Midbrain (tissue), 1 donor: ENCODE results near the gene PLIN5.

ENCODE experiments used
- DNase-seq: peaks from one replicate; lab custom pipeline; 2025; lab: John Stamatoyannopoulos, UW

PLIN5 gene

DNA sequence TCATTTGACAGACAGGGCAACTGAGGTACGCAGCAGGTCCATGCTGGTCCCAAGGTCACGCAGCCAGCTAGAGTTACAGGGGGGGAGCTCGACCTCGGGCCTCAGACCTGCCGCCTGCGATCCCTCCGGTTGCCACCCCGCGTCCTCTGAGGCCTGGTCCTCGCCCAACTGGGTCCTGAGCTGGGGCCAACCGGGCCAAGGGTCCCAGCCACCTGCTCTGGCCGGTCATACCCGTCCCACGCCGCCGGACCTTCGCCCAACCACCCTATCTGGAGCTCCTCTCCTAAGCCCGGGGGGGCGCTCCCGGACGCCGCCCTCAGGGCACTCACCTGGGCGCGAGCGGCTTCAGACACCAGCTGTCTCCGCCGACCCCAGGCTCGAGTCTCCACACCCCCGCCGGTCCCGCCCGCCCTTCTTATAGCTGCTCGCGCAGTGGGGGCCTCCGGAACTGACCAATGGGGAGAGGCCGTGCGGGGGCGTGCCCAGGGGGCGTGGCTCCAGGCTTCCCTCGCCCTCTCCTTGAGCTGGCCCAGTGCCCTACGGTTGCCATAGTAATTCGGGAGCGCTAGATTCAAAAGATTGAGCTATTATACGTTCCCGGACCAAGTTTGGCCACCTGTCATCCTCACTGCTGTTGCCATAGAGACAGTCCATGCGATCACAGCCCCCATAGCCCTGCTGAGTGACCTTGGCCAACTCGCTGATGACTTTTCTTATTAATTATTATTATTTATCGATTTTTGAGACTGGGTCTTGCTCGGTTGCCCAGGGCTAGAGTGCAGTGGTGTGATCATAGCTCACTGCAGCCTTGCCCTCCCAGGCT is at the start of gene PLIN5:
Gene PLIN5 (minus strand): TSS at position 389 of the 823 bp plus-strand sequence. CDS start 1,150 bp downstream, outside the sequence.
- DNase-seq = peak; percentile 65

DNA sequence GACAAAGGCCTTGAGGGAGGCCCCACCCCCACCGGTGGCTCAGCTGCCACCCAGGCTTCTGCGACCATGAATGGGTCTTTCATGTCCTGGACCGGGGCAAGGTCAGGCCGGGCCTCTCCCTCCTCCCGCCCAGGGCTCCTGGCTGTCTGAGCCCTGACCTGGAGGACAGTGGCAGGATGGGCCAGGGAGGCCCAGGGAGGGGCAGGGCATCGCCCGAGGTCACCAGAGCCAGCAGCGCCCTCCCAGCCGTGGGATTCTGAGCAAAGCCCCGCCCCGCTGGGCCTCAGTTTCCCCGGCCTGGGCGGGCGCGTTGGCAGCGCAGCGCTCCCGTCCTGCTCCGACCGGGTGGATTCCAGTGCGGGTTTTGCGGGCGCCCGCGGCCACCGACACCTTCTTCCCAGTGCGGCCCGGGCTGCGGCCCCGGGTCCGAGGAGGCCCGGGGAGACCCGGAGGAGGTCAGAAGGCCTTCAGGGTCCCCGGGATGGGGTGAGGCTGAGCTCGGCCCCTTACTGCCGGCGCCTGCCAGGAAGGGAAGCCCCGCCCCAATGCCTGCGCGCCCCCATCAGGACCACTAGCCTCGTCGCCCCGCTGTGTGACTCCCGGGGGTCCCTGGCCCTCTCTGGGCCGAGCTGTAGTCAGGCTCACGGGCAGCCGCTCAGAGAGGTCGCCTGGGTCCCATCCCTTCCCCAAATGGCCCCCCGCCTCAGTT is 49.1 kb upstream of the PLIN5 start:
- DNase-seq = no peak

DNA sequence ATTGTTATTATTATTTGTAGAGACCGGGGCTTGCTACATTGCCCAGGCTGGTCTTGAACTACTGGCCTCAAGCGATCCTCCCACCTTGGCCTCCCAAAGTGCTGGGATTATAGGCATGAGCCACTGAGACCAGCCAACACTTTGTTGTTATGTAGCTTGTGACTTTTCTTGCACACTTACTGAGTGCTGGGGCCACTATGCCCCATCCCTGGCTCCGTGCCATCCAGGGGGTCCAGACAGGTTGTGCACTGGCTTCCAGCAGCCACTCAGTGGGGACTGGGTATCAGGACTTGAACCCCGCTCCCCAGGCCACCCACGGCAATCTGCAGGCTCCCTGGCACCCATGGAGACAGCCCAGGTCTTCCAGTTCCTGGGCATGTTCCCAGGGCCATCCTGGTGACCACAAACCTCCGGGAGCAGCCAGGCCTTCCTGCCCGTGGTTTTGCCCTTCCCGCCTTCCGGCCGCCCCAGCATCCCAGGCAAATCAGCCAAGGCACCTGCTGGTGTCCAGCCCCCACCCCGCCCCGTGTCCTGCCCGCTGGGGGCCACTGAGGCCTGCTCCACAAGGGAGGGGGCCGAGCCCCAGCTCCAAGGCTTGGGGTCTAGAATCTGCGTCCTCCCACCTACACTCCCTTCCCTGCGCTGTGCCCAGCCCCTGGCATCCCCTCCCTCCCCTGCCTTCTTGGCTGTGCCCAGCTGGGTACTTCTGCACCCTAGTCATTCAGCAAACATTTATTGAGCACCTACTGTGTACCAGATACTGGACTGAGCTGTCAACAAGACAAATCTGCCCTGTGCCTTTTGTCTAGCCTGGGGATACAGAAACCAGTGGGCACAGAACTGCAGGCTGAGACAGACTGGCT is 48.2 kb upstream of the PLIN5 start:
- DNase-seq = no peak

GRCh38 chr19:4581666-4582553 is 46.9 kb upstream of the PLIN5 start:
- peak; percentile 5 for DNase-seq

DNA sequence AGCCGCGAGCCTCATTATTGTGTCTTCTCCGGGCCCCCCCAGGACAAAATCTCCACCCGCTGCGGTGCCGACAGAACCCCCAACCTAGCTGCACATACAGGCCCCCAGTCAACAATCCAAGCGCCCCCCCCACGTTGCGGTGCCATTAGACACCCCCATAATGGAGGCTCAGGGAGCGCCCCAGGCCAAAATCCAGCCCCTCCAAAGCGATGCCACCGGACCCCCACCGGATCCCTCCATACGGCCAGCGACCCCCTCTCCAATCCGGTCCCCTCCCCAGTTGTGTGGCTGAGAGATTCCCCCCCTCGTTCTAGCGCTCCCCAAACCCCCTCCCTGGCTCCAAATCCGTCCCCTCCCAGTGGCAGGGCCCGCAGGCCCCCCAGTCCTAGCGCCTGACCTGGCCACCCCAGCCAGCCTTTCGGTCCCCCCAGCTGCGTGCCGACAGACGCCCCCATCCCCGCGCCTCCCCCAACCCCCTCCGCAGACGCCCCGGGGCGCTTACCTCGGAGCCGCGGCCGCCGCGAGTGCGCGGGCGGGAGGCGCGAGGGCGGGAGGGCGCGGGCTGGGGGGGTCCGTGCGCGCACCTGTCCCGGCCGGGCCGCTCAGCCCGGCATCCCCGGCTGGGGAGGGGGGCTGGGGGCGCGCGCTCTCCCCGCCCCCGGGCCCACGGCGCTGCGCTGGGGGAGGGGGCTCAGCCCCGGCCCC is 46.1 kb upstream of the PLIN5 start:
- no peak for DNase-seq

DNA sequence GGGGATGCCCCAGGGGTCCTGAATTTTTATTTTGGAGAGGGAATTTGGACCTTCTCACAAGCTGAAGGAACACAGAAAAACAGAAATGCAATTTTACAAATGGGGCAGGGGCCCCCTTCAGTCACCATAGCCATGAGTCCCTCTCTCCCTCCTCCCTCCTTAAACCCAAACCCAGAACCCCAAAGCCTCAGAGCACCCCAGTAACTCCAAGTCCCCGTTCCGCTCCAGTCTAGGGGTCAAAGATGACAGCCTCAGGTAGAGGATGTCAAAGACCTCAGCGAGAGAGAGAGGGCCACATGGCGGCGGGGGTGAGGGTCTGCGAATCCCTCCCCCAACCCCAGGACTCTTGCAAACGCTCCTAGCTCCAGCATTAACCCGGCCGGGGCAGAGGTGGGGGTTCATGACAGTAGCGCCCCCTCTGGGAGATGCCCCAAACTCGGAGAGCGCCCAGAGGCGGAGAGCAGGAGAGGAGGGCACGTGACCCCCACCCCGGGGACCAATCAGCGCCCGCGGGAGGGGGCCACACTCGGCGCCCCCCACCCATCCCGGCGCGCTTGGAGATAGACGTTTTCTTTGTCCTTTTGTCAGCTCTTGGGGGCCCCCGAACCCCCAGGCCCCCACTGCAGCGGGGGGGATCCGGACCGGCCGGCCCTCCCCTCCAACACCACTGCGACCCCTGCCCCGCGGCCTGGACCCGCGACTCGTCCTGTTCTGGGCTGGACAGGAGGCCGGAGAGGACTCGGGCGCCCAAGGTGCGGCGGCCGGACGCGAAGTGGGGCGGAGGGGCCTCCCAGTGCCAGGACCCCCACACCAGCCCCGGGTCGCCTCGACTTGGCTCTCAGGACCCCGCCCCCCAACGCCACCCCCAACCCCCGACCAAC is 45.2 kb upstream of the PLIN5 start:
- no peak for DNase-seq

DNA sequence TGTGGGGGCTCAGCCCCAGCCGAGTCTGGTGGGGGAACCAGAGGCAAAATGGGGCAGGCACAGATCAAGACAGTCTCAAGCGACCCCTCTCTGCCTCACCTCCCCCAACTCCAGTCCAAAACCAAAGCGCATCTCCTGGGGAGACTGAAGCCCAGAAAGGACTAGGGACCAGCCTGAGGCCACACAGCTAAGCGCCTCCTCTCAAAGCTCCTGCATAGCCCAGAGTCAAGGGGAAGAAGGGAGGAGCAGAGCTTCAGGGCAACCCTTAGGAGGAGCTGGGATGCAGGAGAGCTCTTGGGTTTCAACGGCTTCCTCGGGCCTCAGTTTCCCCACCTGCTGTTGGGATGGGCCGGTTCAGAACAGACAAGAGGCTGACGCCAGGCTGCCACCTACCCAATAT is 44.4 kb upstream of the PLIN5 start:
- DNase-seq = no peak

- DNase-seq = no peak
These were observed 43.7 kb upstream of the PLIN5 start for GRCh38 chr19:4578552-4579248.

DNA sequence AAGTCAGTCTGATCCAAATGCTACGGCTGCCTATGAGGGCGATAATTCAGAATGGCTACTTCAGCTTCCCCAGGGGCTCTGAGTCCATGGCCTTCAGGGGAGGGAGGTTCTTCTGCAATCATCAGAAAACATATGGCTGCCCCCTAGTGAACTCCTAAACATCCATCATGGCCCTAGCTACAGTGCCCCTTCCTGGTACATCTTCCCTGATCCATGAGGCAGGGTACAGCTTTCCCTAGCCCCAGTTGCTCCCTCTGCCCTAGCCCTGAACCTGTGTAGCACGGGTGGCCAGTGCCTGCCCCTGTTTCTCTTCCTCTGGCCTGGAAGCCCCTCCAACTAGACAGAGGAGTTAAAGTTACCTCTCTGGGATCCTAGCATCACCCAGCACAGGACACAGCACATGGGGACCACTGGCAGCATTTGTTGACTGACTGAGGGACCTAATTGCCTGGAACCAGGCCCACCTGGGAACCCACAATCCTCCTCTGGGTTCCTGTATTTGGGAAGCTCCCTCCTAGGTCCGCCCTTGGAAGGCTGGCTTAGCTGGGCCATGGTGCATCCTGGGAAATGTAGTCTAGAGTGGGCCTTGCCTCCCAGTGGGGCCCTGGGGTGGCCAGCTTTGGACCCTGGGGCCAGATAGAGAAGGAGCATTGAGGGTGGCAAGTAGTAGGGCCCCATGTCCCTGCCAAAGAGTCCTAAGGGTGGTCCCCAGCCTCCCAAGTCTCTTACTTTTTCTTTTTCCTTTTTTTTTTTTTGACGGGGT is 42.2 kb upstream of the PLIN5 start:
- no peak for DNase-seq

DNA sequence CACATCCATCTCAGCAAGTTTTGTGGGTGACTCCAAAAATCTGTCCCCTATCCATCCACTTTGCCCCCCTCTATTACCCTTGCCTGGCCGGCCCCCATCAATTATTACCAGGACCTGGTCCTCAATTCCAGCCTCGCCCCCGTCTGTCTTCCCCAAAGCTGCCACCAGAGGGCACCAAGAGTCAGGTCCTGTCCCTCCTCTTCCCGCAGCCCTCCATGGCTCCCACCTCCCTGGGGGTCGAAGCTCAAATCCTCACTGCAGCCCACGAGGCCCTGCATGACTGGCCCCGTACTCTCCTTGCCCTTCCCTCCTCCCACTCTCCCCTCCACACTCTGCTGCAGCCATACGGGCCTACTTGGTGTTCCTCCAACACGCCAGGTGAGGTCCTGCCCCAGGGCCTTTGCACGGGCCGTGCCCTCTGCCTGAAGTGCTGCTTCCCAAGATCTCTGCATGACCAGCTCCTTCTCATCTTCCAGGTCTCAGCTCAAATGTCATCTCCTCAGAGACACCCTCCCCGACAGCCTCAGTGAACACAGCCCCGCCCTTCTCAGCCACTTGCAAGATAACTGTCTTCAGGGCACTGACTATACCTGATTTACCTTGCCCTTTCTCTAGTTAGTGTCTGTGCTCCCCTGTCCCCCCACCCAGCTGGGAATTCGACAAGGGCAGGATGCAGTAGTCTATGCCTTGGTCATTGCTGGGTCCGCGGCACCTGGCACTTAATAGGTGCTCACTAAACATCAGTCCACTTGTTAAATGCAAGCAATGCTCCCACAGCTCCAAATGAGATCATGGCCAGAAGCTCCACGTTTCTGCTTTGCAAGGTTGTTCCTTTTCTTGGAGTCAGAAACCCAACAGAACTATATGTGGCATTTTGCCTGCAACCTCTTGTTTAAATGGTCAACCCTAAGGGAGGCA is 41.3 kb upstream of the PLIN5 start:
- DNase-seq = peak; percentile 15

- no peak for DNase-seq
These were observed 40.4 kb upstream of the PLIN5 start for GRCh38 chr19:4575267-4576015.

DNA sequence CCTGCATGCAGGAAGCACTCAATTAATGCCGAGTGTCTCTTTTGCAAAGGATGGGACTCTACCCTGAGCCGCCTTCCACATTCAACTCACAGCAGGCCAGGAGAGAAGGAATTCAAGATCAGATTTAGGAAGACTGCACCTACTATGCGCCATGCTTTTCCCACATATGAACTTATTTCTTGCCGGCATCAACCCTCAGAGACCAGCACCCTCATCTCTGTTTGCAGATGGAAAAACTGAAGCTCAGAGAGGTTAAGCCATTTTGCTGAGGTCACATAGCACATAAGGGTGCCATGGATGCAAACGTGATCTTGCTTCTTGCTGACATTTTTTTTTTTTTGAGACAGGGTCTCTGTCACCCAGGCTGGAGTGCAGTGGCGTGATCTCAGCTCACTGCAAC is 38.7 kb upstream of the PLIN5 start:
- no peak for DNase-seq

DNA sequence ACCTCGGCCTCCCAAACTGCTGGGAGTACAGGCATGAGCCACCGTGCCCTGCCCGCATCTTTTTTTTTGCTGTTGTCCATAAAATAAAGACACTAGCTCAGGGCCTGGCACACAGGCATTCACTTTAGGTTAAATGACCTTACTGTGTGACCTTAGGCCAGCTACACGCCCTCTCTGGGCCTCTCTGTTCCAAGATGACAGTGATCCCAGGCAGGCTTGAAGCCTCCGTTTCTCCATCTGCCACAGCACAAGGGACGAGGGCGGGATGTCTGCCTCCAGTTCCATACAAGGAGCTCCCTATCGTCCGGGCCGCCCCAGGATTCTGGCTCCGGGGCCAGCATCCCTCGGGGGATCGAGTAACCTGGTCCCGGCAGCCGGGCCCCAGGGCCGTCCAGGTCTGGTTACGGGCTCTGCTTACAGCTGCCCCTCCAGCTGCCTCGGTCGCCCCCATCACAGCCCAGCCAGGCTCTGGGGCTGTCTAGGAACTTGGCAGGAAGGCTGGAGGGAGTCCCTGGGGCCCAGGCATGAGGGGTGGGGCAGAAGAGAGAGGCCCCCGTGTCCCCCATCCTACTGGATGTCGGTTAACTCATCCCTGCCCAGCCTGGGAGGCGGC is 36.4 kb upstream of the PLIN5 start:
- DNase-seq = no peak

DNA sequence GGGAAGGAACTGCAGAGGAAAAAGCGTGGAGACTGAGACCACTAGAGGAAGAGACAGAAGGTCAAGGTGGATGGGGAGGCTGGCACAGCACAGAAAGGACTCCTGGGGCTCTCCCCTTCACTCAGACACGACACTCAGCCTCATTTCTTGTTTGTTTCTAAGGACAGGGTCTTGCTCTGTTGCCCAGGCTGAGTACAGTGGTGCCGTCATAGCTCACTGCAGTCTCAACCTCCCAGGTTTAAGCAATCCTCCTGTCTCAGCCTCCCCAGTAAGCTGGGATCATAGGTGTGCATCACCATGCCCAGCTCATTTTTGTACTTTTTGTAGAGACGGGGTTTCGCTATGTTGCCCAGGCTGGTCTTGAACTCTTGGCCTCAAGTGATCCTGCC is 35.9 kb upstream of the PLIN5 start:
- no peak for DNase-seq

DNA sequence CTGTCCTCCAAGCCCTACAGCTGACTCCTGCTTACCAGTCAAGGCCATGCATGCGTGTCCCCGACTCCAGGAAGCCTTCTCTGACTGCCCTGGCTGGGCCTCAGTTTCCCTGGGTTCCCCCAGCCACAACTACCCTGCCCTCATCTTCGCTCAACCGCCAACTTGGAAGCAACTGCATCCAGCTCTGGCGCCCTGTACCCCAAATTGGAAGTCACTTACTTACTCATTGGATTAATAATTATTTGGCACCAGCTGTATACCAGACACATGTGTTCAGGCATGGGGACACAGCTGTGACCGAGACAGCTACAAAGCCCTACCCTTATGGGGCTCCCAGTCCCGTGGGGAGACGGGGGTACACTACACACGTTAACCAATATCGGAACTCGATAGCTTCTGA is 35.4 kb upstream of the PLIN5 start:
- no peak for DNase-seq

- DNase-seq = no peak
These were observed 33.9 kb upstream of the PLIN5 start for GRCh38 chr19:4568886-4569285.
